Fibroblast of pulmonary artery (primary cell): ENCODE data around the gene ADAMTS7.

ENCODE experiments used
- DNase-seq: peaks from one replicate; pipeline ENCODE4 v3.0.0-alpha.2; 2010; ENCODE audit warnings: low read depth
- H3K4me3 ChIP-seq: replicated peaks from 2 replicates; pipeline ENCODE4 v1.5.1; 2011; ENCODE audit warnings: low read depth, mild to moderate bottlenecking, control low read depth, low read length, moderate library complexity
- CTCF ChIP-seq: IDR thresholded peaks from 2 replicates; pipeline ENCODE4 v1.5.1; 2011; ENCODE audit warnings: mild to moderate bottlenecking, control low read depth, low read length, inconsistent platforms; ENCODE audit errors: missing control alignments

The ADAMTS7 gene

GRCh38 chr15:78837543-78837942 lies 26.3 kb upstream of the ADAMTS7 start:
- no peak for DNase-seq
- H3K4me3 ChIP-seq = no peak overlapping the region
- TF ChIP-seq CTCF = no peak

- no peak for TF ChIP-seq CTCF
- no peak for DNase-seq
- no peak overlapping the region for H3K4me3 ChIP-seq
These were observed 25.9 kb upstream of the ADAMTS7 start for GRCh38 chr15:78837131-78837530.

GRCh38 chr15:78836333-78836732 lies 25.1 kb upstream of the ADAMTS7 start:
- TF ChIP-seq CTCF = no peak
- H3K4me3 ChIP-seq = no peak overlapping the region
- DNase-seq = no peak

- no peak overlapping the region for H3K4me3 ChIP-seq
- DNase-seq = no peak
- no peak for TF ChIP-seq CTCF
These were observed 20.3 kb upstream of the ADAMTS7 start for GRCh38 chr15:78831229-78832207.

DNA sequence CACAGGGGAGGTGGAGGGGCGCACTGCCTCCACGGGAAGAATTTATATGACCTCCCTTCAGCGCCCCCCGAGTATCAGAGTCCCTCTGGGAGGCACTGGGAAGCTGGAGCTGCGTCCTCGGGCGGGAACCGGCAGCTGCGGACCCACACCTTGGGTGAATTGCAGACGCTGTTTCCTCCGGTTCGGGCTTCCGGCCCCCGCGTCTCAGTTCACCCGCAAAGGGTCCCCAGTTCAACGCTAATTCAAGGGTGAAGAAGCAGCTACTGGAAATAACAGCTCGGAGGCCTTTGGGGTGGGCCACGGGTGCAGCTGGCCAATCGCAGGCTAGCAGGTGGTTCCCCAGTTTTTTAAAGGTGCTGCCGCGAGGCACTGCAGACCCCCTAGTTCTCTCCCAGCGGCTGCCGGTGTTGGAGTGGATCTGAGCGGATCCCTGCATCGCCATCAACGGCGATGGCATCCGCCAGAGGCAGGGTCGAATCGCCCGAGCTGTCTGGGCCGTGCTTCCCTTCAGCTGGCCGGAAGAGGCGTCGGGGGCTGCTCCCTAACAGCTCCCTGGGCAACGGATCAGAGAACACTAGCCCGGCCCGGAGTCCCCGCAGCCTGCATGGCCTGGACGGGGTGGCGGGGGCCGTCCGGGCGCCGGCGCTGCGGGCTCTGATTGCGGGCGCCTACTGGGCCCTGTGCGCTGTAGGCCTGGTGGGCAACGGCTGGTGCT lies 19.4 kb upstream of the ADAMTS7 start:
- no peak for TF ChIP-seq CTCF
- no peak for DNase-seq
- H3K4me3 ChIP-seq = no peak overlapping the region

DNA sequence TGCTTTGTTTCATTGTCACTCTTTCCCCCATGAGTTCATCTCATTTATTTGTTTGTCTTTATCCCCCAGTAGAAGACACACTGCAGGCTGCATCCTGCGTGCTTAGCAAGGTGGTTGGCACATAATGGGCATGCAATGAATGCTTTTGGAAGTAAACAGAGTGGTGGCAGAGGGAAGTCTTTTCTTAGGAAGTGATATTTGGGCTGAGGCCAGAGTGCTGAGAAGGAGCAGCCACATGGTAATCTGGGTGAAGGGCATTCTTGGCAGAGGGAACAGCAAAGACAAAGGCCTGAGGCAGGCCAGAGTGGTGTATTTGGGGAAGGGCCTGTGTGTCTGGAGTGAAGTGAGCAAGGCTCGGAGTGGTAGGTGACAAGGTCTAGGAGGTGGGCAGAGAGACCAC lies 17.7 kb upstream of the ADAMTS7 start:
- no peak overlapping the region for H3K4me3 ChIP-seq
- DNase-seq = no peak
- no peak for TF ChIP-seq CTCF
